Hypothalamus (tissue), 51 donors: ENCODE measurements around the gene ABO.
"Not testable (repeated sequence)": the region's sequence is repeated elsewhere in the genome, so short reads cannot be mapped to it uniquely, and the experiment has no call there.

Experiments
- DNase-seq, 51 donors: peaks; one replicate each; lab custom pipeline; 2025; lab: John Stamatoyannopoulos, UW

The ABO gene

GRCh38 chr9:133268335-133269056 is 6.5 kb downstream of the ABO start:
- DNase-seq = no peak

- no peak for DNase-seq
Measured at GRCh38 chr9:133264235-133264764, 10.7 kb downstream of the ABO start.

GRCh38 chr9:133263557-133263956 is 11.4 kb downstream of the ABO start:
- DNase-seq = no peak

GRCh38 chr9:133262226-133262625 is 12.8 kb downstream of the ABO start:
- DNase-seq = no peak

GRCh38 chr9:133261753-133262120 is 13.3 kb downstream of the ABO start:
- DNase-seq = no peak

- DNase-seq = no peak
Measured at GRCh38 chr9:133261103-133261752, 13.8 kb downstream of the ABO start.

GRCh38 chr9:133260334-133261102 is 14.5 kb downstream of the ABO start:
- DNase-seq = no peak

- no peak for DNase-seq
Measured at GRCh38 chr9:133258061-133259015, 16.7 kb downstream of the ABO start.

- no peak for DNase-seq
Measured at GRCh38 chr9:133257465-133257956, 17.5 kb downstream of the ABO start.

- DNase-seq = no peak
Measured at GRCh38 chr9:133256686-133257091, 18.3 kb downstream of the ABO start.

GRCh38 chr9:133256136-133256461 is 18.9 kb downstream of the ABO start:
- DNase-seq = no peak

GRCh38 chr9:133255371-133256135 is 19.4 kb downstream of the ABO start:
- no peak for DNase-seq

GRCh38 chr9:133254471-133254870 is 20.5 kb downstream of the ABO start:
- no peak for DNase-seq

GRCh38 chr9:133253268-133253667 is 21.7 kb downstream of the ABO start:
- no peak for DNase-seq

GRCh38 chr9:133252301-133253020 is 22.5 kb downstream of the ABO start:
- DNase-seq = no peak

GRCh38 chr9:133251773-133252172 is 23.2 kb downstream of the ABO start:
- DNase-seq = no peak

GRCh38 chr9:133251221-133251620 is 23.8 kb downstream of the ABO start:
- DNase-seq = not testable (repeated sequence)

- no peak for DNase-seq
Measured at GRCh38 chr9:133250741-133251170, 24.2 kb downstream of the ABO start.

- DNase-seq = no peak
Measured at GRCh38 chr9:133249337-133249736, 25.7 kb downstream of the ABO start.
